ENCODE measurements around the gene KLHL42.

DNA sequence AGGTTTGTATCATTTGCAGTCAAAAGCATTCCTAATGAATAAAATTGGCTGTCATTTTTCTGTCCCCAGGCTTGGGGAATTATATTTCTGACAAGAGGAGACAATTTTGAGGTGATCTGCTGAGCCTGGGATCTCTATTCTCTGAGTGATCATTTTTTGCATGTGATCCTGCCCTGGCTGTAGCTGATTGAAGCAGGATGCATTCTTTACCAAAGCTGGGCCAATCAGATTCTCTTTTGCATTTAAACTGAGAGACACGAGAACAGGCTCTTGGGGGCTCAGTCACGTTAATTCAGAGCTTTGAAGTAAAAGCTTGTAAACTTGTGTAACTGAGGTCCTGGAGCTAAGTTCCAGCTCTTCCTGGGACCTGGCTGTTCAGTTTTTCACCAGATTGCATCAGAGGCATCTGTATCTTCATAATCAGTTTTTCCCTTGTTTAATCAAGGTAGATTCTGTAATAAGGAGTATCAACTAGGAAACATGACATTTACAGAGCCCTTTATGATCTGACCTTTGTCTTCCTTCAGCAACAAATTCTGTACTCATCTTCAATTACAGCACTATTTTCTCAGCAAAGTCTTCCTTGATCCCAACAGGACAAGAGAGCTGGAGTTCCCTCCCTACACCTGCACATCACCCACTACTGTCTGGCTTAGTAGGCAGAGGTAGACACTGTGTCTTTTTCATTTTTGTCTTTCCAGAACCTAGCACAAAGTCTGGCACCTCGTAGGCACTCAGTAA is 35.0 kb downstream of the KLHL42 start:
- TF ChIP-seq, protein P1, sequence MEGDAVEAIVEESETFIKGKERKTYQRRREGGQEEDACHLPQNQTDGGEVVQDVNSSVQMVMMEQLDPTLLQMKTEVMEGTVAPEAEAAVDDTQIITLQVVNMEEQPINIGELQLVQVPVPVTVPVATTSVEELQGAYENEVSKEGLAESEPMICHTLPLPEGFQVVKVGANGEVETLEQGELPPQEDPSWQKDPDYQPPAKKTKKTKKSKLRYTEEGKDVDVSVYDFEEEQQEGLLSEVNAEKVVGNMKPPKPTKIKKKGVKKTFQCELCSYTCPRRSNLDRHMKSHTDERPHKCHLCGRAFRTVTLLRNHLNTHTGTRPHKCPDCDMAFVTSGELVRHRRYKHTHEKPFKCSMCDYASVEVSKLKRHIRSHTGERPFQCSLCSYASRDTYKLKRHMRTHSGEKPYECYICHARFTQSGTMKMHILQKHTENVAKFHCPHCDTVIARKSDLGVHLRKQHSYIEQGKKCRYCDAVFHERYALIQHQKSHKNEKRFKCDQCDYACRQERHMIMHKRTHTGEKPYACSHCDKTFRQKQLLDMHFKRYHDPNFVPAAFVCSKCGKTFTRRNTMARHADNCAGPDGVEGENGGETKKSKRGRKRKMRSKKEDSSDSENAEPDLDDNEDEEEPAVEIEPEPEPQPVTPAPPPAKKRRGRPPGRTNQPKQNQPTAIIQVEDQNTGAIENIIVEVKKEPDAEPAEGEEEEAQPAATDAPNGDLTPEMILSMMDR (conservative IDR thresholded peaks at IDR 0.05; ENCODE audit: low read depth, low read length): no peak
- no peak for TF ChIP-seq EZH2 (IDR thresholded peaks at IDR 0.05; ENCODE audit: low read length, unreplicated experiment)
- no peak for TF ChIP-seq EZH2phosphoT487 (IDR thresholded peaks at IDR 0.05; ENCODE audit: borderline replicate concordance, low read length)

All from PC-3 (cell line).